ENCODE data around the gene DDX1. TPM values are rescaled to one million over a fixed set of nuclear protein-coding genes. Genes with fewer than 3 reads are reported as not detected.
"Not testable (repeated sequence)": the region's sequence is repeated elsewhere in the genome, so short reads cannot be mapped to it uniquely, and the experiment has no call there.

Gene DDX1
- total and polyA plus RNA-seq, 4 experiments from 2014 or later = 53.3 to 61.7 (median 57.1) TPM

DNA sequence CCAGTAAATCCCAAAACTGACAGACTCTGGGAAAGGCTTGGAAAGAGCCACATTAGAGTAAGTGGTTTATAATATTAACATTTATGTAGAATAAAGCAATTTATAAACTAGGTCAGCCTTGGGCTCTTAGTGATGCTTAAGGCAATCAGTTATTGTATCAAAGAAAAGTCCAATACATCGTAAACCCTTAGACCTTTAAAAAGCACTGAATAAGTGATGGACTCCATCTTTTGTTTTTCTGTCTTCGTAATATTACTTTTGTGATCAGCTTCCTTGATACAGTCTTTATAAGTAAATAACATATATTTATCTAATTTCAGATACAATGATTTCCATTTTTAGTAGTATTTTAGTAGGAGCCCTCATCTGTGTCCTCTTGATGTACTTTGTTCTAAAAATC is 28.7 kb downstream of the DDX1 start:
- Mint-ChIP-seq H3K27me3 (no peaks in the 10 kb centered on the region), H3K36me3 (peaks cover 45 to 63% of the 10 kb centered on the region in 2 donors), H3K9me3 (peaks cover 0 to 2% (median 0%) of the 10 kb centered on the region in 8 donors), H3K4me3 (no peak overlapping the region), H3K27ac (no peak overlapping the region), H3K4me1 (no peaks in the 10 kb centered on the region)
- peaks cover 49% of the 10 kb centered on the region for H3K36me3 ChIP-seq (ENCODE audit: insufficient read depth, low read length)
- H3K9me3 ChIP-seq (ENCODE audit: control insufficient read depth in 1 of 2, low read length in 2 of 2) = no peaks in the 10 kb centered on the region
- H3K4me3 ChIP-seq (ENCODE audit: low read length in 2 of 2) = no peak overlapping the region
- ChIA-PET CTCF (ENCODE audit: partially characterized antibody) (interaction anchor here (1.0 kb wide), 1 partner anchor 9 kb away, joined by 3 read pairs; no protein-coding TSS in a partner anchor), POLR2A (ENCODE audit: partially characterized antibody) (no interaction called here)
- no peaks in the 10 kb centered on the region for H3K27me3 ChIP-seq (ENCODE audit: insufficient read depth, low read length)
- no peak overlapping the region for H3K27ac ChIP-seq (ENCODE audit: low read depth, low read length)
- DNase-seq = no peak
- H3K4me1 ChIP-seq (ENCODE audit: insufficient read depth, low read length) = no peaks in the 10 kb centered on the region
- intact Hi-C loops (cut with micrococcal nuclease) = no loop called here

GRCh38 chr2:15620857-15621471 is 29.3 kb downstream of the DDX1 start:
- peaks cover 45 to 67% of the 10 kb centered on the region in 2 donors for H3K36me3 Mint-ChIP-seq

DNA sequence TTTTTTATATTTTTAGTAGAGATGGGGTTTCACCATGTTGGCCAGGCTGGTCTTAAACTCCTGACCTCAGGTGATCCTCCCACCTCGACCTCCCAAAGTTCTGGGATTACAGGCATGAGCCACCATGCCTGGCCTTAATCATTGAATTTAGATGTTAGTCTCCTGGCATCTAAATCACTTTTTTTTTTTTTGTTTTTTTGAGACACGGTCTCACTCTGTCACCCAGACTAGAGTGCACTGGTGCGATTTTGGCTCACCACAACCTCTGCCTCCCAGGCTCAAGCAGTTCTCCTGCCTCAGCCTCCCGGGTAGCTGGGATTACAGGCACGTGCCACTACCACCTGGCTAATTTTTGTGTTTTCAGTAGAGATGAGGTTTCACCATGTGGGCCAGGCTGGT is 29.8 kb downstream of the DDX1 start:
- H3K4me3 Mint-ChIP-seq; intact Hi-C loops (cut with micrococcal nuclease); H3K4me1 Mint-ChIP-seq; H3K4me1 ChIP-seq (ENCODE audit: insufficient read depth, low read length); H3K27me3 Mint-ChIP-seq; H3K9me3 Mint-ChIP-seq; H3K4me3 ChIP-seq (ENCODE audit: low read length in 2 of 2); POLR2A ChIA-PET (ENCODE audit: partially characterized antibody); H3K27me3 ChIP-seq (ENCODE audit: insufficient read depth, low read length); DNase-seq; H3K27ac ChIP-seq (ENCODE audit: low read depth, low read length); H3K27ac Mint-ChIP-seq; CTCF ChIA-PET (ENCODE audit: partially characterized antibody); H3K9me3 ChIP-seq (ENCODE audit: control insufficient read depth in 1 of 2, low read length in 2 of 2): not testable (repeated sequence)
- H3K36me3 ChIP-seq (ENCODE audit: insufficient read depth, low read length) = peaks cover 44% of the 10 kb centered on the region
- H3K36me3 Mint-ChIP-seq = peaks cover 41 to 68% of the 10 kb centered on the region in 2 donors

More at GRCh38 chr2:15620857-15621471, 29.3 kb downstream of the DDX1 start:
- Mint-ChIP-seq H3K27me3 (no peaks in the 10 kb centered on the region), H3K4me1 (peaks cover 0 to 2% (median under 1%) of the 10 kb centered on the region in 4 donors), H3K27ac (no peak overlapping the region), H3K4me3 (no peak overlapping the region), H3K9me3 (peaks cover 0 to 2% (median 0%) of the 10 kb centered on the region in 8 donors)
- H3K9me3 ChIP-seq (ENCODE audit: control insufficient read depth in 1 of 2, low read length in 2 of 2) = no peaks in the 10 kb centered on the region
- peaks cover 49% of the 10 kb centered on the region for H3K36me3 ChIP-seq (ENCODE audit: insufficient read depth, low read length)
- ChIA-PET POLR2A (ENCODE audit: partially characterized antibody) (no interaction called here), CTCF (ENCODE audit: partially characterized antibody) (no interaction called here)
- no peak overlapping the region for H3K27ac ChIP-seq (ENCODE audit: low read depth, low read length)
- H3K4me1 ChIP-seq (ENCODE audit: insufficient read depth, low read length) = no peaks in the 10 kb centered on the region
- no peaks in the 10 kb centered on the region for H3K27me3 ChIP-seq (ENCODE audit: insufficient read depth, low read length)
- no peak overlapping the region for H3K4me3 ChIP-seq (ENCODE audit: low read length in 2 of 2)
- no peak for DNase-seq
- intact Hi-C loops (cut with micrococcal nuclease) = no loop called here

DNA sequence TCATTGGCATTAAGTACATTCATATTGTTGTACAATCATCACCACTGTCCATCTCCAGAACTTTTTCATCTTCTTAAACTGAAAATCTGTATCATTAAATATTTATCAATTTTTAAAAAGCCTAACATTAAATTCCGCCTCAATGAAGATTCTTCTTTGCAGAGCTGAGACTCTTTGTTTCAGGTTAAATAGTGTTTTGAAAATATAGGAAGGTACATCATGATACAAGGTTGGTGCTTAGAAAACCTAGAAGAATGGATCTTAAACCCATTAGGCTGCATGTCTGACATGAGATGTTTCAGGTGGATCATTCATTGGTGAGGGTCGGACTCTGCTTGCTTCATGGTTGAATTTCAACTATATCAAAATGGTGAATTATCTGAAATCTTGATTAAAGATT is 30.5 kb downstream of the DDX1 start:
- Mint-ChIP-seq H3K27ac (no peak overlapping the region), H3K27me3 (no peaks in the 10 kb centered on the region), H3K4me1 (peaks cover 0 to 2% (median under 1%) of the 10 kb centered on the region in 4 donors), H3K36me3 (peaks cover 45 to 72% of the 10 kb centered on the region in 2 donors), H3K9me3 (peaks cover 0 to 2% (median 0%) of the 10 kb centered on the region in 8 donors), H3K4me3 (no peak overlapping the region)
- no peak overlapping the region for H3K27ac ChIP-seq (ENCODE audit: low read depth, low read length)
- no peaks in the 10 kb centered on the region for H3K4me1 ChIP-seq (ENCODE audit: insufficient read depth, low read length)
- no peak overlapping the region for H3K4me3 ChIP-seq (ENCODE audit: low read length in 2 of 2)
- ChIA-PET POLR2A (ENCODE audit: partially characterized antibody) (no interaction called here), CTCF (ENCODE audit: partially characterized antibody) (no interaction called here)
- intact Hi-C loops (cut with micrococcal nuclease) = no loop called here
- DNase-seq = no peak
- peaks cover 41% of the 10 kb centered on the region for H3K36me3 ChIP-seq (ENCODE audit: insufficient read depth, low read length)
- no peaks in the 10 kb centered on the region for H3K27me3 ChIP-seq (ENCODE audit: insufficient read depth, low read length)
- H3K9me3 ChIP-seq (ENCODE audit: control insufficient read depth in 1 of 2, low read length in 2 of 2) = no peaks in the 10 kb centered on the region

GRCh38 chr2:15622614-15623480 is 31.2 kb downstream of the DDX1 start:
- Histone ChIP-seq H3K27ac (ENCODE audit: low read depth, low read length) (no peak overlapping the region), H3K36me3 (ENCODE audit: insufficient read depth, low read length) (peaks cover 41% of the 10 kb centered on the region), H3K27me3 (ENCODE audit: insufficient read depth, low read length) (no peaks in the 10 kb centered on the region), H3K4me1 (ENCODE audit: insufficient read depth, low read length) (no peaks in the 10 kb centered on the region), H3K9me3 (ENCODE audit: control insufficient read depth in 1 of 2, low read length in 2 of 2) (no peaks in the 10 kb centered on the region), H3K4me3 (ENCODE audit: low read length in 2 of 2) (no peak overlapping the region)
- intact Hi-C loops (cut with micrococcal nuclease) = no loop called here
- Mint-ChIP-seq H3K4me3 (no peak overlapping the region), H3K27me3 (no peaks in the 10 kb centered on the region), H3K36me3 (peaks cover 45 to 76% of the 10 kb centered on the region in 2 donors), H3K4me1 (peaks cover 0 to 2% (median under 1%) of the 10 kb centered on the region in 4 donors), H3K9me3 (peaks cover 0 to 2% (median 0%) of the 10 kb centered on the region in 8 donors), H3K27ac (no peak overlapping the region)
- ChIA-PET POLR2A (ENCODE audit: partially characterized antibody) (no interaction called here), CTCF (ENCODE audit: partially characterized antibody) (no interaction called here)
- DNase-seq = no peak

- H3K27me3 ChIP-seq (ENCODE audit: insufficient read depth, low read length) = no peaks in the 10 kb centered on the region
- no peaks in the 10 kb centered on the region for H3K9me3 ChIP-seq (ENCODE audit: control insufficient read depth in 1 of 2, low read length in 2 of 2)
- H3K4me1 ChIP-seq (ENCODE audit: insufficient read depth, low read length) = no peaks in the 10 kb centered on the region
- H3K36me3 ChIP-seq (ENCODE audit: insufficient read depth, low read length) = peaks cover 40% of the 10 kb centered on the region
- Mint-ChIP-seq H3K36me3 (peaks cover 45 to 81% of the 10 kb centered on the region in 2 donors), H3K4me1 (peaks cover 0 to 2% (median under 1%) of the 10 kb centered on the region in 4 donors), H3K27ac (no peak overlapping the region), H3K9me3 (peaks cover 0 to 2% (median 0%) of the 10 kb centered on the region in 8 donors), H3K27me3 (no peaks in the 10 kb centered on the region), H3K4me3 (no peak overlapping the region)
- ChIA-PET CTCF (ENCODE audit: partially characterized antibody) (no interaction called here), POLR2A (ENCODE audit: partially characterized antibody) (no interaction called here)
- intact Hi-C loops (cut with micrococcal nuclease) = no loop called here
- H3K4me3 ChIP-seq (ENCODE audit: low read length in 2 of 2) = no peak overlapping the region
- no peak overlapping the region for H3K27ac ChIP-seq (ENCODE audit: low read depth, low read length)
- no peak for DNase-seq
Observed at GRCh38 chr2:15623481-15623796, 31.8 kb downstream of the DDX1 start.

DNA sequence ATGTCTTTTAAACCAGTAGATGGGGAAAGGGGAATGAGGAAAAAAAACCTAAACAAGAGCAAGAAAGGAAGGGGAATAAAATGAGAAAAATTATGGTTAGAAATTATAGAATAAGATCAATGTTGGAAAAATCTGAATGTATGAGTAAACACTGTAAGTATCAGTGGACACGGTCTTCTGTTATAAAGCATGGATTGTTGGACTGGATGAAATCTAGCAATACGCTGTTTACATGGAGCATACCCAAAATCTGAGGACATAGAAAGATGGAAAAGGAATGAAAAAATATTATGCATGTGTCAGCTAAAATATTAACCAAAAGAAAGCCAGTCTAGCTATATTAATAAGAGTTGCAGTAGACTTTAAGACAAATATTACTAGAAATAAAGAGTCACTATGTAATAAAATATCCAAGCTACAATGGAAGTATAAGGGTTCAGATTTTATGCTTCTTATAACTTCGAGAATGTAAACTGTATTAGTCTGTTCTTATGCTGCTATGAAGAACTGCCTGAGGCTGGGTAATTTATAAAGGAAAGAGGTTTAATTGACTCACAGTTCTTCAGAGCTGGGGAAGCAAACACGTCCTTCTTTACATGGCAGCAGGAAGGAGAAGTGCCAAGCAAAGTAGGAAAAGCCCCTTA is 32.4 kb downstream of the DDX1 start:
- Mint-ChIP-seq H3K27me3 (no peaks in the 10 kb centered on the region), H3K9me3 (peaks cover 0 to 2% (median 0%) of the 10 kb centered on the region in 8 donors), H3K4me3 (no peak overlapping the region), H3K36me3 (peaks cover 45 to 81% of the 10 kb centered on the region in 2 donors), H3K4me1 (peaks cover 0 to 2% (median under 1%) of the 10 kb centered on the region in 4 donors), H3K27ac (no peak overlapping the region)
- H3K27me3 ChIP-seq (ENCODE audit: insufficient read depth, low read length) = no peaks in the 10 kb centered on the region
- peaks cover 37% of the 10 kb centered on the region for H3K36me3 ChIP-seq (ENCODE audit: insufficient read depth, low read length)
- H3K4me3 ChIP-seq (ENCODE audit: low read length in 2 of 2) = no peak overlapping the region
- ChIA-PET POLR2A (ENCODE audit: partially characterized antibody) (no interaction called here), CTCF (ENCODE audit: partially characterized antibody) (no interaction called here)
- no peaks in the 10 kb centered on the region for H3K4me1 ChIP-seq (ENCODE audit: insufficient read depth, low read length)
- intact Hi-C loops (cut with micrococcal nuclease) = no loop called here
- no peaks in the 10 kb centered on the region for H3K9me3 ChIP-seq (ENCODE audit: control insufficient read depth in 1 of 2, low read length in 2 of 2)
- no peak overlapping the region for H3K27ac ChIP-seq (ENCODE audit: low read depth, low read length)
- DNase-seq = no peak
